Fibroblast of lung (primary cell): ENCODE data around the gene CPOX.

Experiments
- EZH2 ChIP-seq: IDR thresholded peaks from 2 replicates; pipeline ENCODE4 v1.5.1; 2012; ENCODE audit warnings: low read length, control low read depth, mild to moderate bottlenecking; ENCODE audit errors: missing control alignments
- TF ChIP-seq, protein P1 (sequence below), 2 donors: IDR thresholded peaks in 1 of 2; conservative IDR thresholded peaks in 1 of 2; 1 replicate in 1 of 2; 2 replicates in 1 of 2; pipeline ENCODE4 v1.5.1; 2011 to 2012; ENCODE audit warnings: low read length in 2 of 2, control low read depth in 1 of 2, inconsistent platforms in 1 of 2, low read depth in 1 of 2, mild to moderate bottlenecking in 1 of 2

DNA sequence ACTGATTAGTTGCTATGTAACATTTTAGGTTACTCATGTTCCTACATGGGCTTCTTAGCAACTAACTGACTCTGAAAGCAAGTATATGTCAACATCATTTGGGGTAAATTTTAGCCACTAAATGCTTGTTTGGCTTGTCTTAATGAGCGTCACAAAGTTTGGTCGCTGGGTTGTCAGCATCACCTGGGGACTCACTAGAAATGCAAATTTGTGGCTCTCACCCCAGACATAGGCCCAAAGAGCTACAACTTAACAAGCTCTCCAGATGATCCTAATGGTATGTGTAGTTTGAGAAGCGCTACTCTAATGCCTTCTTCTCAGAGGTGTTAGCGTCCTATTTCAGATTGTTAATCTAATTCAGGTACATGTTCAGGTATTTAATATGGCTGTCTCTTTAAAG is 32.7 kb upstream of the CPOX start:
- TF ChIP-seq, protein P1, sequence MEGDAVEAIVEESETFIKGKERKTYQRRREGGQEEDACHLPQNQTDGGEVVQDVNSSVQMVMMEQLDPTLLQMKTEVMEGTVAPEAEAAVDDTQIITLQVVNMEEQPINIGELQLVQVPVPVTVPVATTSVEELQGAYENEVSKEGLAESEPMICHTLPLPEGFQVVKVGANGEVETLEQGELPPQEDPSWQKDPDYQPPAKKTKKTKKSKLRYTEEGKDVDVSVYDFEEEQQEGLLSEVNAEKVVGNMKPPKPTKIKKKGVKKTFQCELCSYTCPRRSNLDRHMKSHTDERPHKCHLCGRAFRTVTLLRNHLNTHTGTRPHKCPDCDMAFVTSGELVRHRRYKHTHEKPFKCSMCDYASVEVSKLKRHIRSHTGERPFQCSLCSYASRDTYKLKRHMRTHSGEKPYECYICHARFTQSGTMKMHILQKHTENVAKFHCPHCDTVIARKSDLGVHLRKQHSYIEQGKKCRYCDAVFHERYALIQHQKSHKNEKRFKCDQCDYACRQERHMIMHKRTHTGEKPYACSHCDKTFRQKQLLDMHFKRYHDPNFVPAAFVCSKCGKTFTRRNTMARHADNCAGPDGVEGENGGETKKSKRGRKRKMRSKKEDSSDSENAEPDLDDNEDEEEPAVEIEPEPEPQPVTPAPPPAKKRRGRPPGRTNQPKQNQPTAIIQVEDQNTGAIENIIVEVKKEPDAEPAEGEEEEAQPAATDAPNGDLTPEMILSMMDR (conservative IDR thresholded peaks at IDR 0.05 in 1 of 2, IDR thresholded peaks at IDR 0.05 in 1 of 2; ENCODE audit: low read depth in 1 of 2, low read length in 2 of 2) = no peak
- TF ChIP-seq EZH2 = no peak
